ENCODE data around the gene IL4R. TPM values are rescaled to one million over a fixed set of nuclear protein-coding genes. Genes with fewer than 3 reads are reported as not detected.

The IL4R gene
- total and polyA plus RNA-seq, 3 donors from 2014 or later: 41.4 to 70.7 (median 68.6) TPM

DNA sequence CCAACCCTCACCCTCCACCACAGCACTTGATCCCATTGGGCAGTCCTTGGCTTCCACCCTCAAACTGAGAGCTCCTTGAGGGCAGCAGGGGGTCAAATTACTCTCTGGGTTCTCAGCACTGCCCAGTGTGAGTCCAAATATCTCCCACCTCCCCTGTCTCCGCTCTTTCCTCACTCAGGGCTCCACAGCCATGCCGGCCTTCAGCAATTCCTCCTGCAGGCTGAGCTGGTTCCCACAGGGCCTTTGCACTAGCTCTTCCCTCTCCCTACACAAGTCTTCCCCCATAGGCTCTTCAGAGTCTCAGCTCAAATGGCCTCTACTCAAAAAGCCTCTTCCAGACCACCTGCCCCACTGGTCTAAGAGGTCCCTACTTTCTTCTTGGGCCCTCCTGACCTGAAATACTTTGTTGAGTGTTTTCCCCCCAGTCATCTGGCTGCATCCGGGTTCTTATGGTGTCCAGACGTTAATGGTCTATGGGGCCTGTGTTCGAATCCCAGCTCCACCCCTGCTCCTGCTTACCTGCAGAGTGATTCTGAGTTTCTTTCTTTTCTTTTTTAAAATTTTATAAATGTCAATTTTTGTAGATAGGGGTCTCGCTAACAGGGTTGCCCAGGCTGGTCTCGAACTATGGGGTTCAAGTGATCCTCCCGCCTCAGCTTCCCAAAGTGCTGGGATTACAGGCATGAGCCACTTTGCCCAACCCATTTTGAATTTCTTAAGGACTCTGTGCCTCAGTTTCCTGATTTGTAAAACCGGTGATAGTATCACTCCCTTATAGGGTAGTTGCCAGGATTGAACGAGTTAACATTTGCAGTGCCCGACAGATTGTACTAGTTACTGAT, 973 bp upstream of the IL4R start:
- intact Hi-C loops (cut with DNase I; ENCODE audit: low total_unique reads): no loop called here

GRCh38 chr16:27314161-27314723, 468 bp downstream of the IL4R start:
- DNase-seq: peak; percentile 78
- intact Hi-C loops (cut with DNase I; ENCODE audit: low total_unique reads): no loop called here

More for the DNA sequence above, 973 bp upstream of the IL4R start:
- peak overlapping the region; percentile 74 to 86 for H3K4me3 ChIP-seq
- no peak for DNase-seq
- no peaks in the 10 kb centered on the region for H3K9me3 ChIP-seq
- WGBS, 2 donors: 63 to 64% methylated on average over 11 of the region's 11 CpGs
- TF ChIP-seq, protein P1, sequence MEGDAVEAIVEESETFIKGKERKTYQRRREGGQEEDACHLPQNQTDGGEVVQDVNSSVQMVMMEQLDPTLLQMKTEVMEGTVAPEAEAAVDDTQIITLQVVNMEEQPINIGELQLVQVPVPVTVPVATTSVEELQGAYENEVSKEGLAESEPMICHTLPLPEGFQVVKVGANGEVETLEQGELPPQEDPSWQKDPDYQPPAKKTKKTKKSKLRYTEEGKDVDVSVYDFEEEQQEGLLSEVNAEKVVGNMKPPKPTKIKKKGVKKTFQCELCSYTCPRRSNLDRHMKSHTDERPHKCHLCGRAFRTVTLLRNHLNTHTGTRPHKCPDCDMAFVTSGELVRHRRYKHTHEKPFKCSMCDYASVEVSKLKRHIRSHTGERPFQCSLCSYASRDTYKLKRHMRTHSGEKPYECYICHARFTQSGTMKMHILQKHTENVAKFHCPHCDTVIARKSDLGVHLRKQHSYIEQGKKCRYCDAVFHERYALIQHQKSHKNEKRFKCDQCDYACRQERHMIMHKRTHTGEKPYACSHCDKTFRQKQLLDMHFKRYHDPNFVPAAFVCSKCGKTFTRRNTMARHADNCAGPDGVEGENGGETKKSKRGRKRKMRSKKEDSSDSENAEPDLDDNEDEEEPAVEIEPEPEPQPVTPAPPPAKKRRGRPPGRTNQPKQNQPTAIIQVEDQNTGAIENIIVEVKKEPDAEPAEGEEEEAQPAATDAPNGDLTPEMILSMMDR (IDR thresholded peaks at IDR 0.05): no peak
- TF ChIP-seq POLR2A (IDR thresholded peaks at IDR 0.05): no peak
- peaks cover 32% of the 10 kb centered on the region for H3K4me1 ChIP-seq
- H3K27ac ChIP-seq: peak overlapping the region; percentile 90 to 91
- no peaks in the 10 kb centered on the region for H3K36me3 ChIP-seq (ENCODE audit: low read depth, missing control alignments)
- no peaks in the 10 kb centered on the region for H3K27me3 ChIP-seq

DNA sequence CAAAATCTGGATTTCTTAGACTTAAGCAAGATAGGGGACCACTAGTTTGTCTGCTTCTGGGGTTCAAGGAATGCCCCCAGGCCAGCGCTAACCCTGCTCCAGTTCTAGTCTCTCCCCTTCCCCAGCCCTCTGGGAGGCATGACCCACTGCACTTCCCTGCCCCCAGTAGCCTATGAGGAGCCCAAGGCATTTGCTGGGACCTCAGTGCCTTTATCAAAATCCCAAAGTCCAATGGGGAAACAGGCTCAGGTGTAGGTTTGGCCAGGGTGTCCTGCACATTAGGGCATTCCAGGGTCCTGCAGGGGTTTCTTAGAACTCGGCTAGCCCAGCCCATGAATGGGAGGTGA, 1.2 kb downstream of the IL4R start:
- Histone ChIP-seq H3K4me3 (no peak overlapping the region), H3K27ac (peak overlapping the region; percentile 90 to 91), H3K4me1 (peaks cover 37% of the 10 kb centered on the region), H3K36me3 (ENCODE audit: low read depth, missing control alignments) (no peaks in the 10 kb centered on the region), H3K9me3 (no peaks in the 10 kb centered on the region), H3K27me3 (no peaks in the 10 kb centered on the region)
- no peak for TF ChIP-seq POLR2A (IDR thresholded peaks at IDR 0.05)
- TF ChIP-seq, protein P1 (IDR thresholded peaks at IDR 0.05): no peak
- intact Hi-C loops (cut with DNase I; ENCODE audit: low total_unique reads): no loop called here
- no peak for DNase-seq
- WGBS, 2 donors: 55 to 67% methylated on average over 1 to 2 of the region's 2 CpGs

More at GRCh38 chr16:27314161-27314723, 468 bp downstream of the IL4R start:
- H3K9me3 ChIP-seq: no peaks in the 10 kb centered on the region
- peak overlapping the region; percentile 90 to 91 for H3K27ac ChIP-seq
- WGBS, 2 donors: 1 to 2% methylated on average over 14 to 32 of the region's 39 CpGs
- H3K4me1 ChIP-seq: peaks cover 37% of the 10 kb centered on the region
- H3K36me3 ChIP-seq (ENCODE audit: low read depth, missing control alignments): no peaks in the 10 kb centered on the region
- TF ChIP-seq POLR2A (IDR thresholded peaks at IDR 0.05): no peak
- TF ChIP-seq, protein P1 (IDR thresholded peaks at IDR 0.05): no peak
- H3K27me3 ChIP-seq: no peaks in the 10 kb centered on the region
- H3K4me3 ChIP-seq: peak overlapping the region; percentile 74 to 86

DNA sequence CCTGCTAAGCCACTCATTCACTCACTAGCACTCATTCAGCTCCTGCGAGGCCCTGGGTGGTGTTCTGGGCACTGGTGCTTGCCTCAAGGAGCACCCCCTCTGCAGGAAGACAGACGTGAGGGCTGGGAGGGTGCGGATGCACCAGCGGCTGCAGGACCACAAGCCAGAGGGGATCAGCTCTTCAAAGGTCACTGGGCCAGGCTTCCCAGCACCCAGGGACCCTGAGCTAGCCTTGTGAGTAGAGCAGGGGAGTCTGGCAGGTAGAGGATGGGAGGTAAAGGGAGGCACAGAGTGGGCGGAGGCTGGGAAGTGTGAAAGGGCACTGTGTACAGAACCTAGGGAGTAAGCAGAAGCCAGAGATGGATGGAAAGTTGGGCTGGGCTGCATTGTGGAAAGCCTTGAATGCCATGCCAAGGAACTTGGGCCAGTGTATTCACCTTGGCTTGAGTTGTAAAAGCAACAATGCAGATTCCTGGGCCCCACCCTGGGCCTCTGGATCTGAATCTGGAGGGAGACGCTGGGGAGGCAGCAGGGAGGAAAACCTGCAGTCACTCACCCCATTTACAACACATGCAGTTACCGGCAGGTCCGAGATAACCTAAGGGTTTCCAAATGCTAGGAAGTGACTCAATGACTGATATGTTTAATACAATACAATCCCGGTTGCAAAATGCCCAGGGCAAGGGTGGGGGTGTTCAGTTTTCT, 1.7 kb downstream of the IL4R start:
- DNase-seq: no peak
- Histone ChIP-seq H3K36me3 (ENCODE audit: low read depth, missing control alignments) (no peaks in the 10 kb centered on the region), H3K27ac (peak overlapping the region; percentile 29 to 90), H3K4me1 (peaks cover 40% of the 10 kb centered on the region), H3K4me3 (no peak overlapping the region), H3K27me3 (no peaks in the 10 kb centered on the region), H3K9me3 (no peaks in the 10 kb centered on the region)
- WGBS, 2 donors: 48 to 58% methylated on average over 8 to 9 of the region's 9 CpGs
- intact Hi-C loops (cut with DNase I; ENCODE audit: low total_unique reads): no loop called here
- no peak for TF ChIP-seq POLR2A (IDR thresholded peaks at IDR 0.05)
- TF ChIP-seq, protein P1 (IDR thresholded peaks at IDR 0.05): no peak

All from testis (tissue), 3 donors.